ENCODE results near the gene DLG2. TPM values are rescaled to one million over a fixed set of nuclear protein-coding genes. Genes with fewer than 3 reads are reported as not detected.

DLG2 gene
- total and polyA plus RNA-seq, 2 of the 4 experiments (the other 2 are of a cell fraction): 0.31 to 0.36 TPM

DNA sequence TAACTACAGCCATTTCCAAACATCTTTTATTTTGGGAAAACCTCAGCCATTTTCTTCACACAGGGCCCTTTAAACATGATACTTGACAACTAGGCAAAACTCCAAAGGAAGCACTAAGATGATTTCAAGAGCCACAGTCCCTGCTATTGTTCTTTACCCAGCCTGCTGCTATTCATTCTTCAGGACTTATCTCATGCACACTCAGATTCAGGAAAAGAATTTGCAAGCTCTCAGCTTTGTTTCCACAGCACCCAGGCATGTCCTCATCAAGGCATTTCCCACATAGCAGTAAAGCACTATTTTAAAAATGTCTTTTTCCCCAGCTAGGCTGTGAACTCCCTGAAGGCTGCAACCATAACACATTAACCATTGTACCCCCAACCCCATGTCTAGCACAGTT is 1731.6 kb downstream of the DLG2 start:
- CTCF ChIA-PET: no interaction called here
- no peak overlapping the region for H4K5ac ChIP-seq (ENCODE audit: low read depth, low read length)

More for the DNA sequence above, 1731.6 kb downstream of the DLG2 start:
- Histone ChIP-seq H3K36me3 (ENCODE audit: control insufficient read depth, insufficient read depth, low read length) (no peaks in the 10 kb centered on the region), H3K56ac (ENCODE audit: extremely low read depth, insufficient read depth, low read length) (no peak overlapping the region), H3K79me1 (ENCODE audit: low read depth in 1 of 2, low read length in 2 of 2) (no peaks in the 10 kb centered on the region), H4K91ac (ENCODE audit: insufficient read depth, low read depth, low read length) (no peak overlapping the region), H3K9me3 (ENCODE audit: control insufficient read depth, insufficient read depth, low read length) (no peaks in the 10 kb centered on the region), H2BK20ac (ENCODE audit: low read depth, low read length) (no peak overlapping the region), H3K14ac (replicated peaks; ENCODE audit: low read depth, low read length) (no peak overlapping the region), H3K4me1 (ENCODE audit: control insufficient read depth, insufficient read depth, low read length) (no peaks in the 10 kb centered on the region), H2AFZ (replicated peaks; ENCODE audit: low read length, poor library complexity) (no peak overlapping the region), H3K9ac (ENCODE audit: low read depth, low read length) (no peak overlapping the region), H2AK9ac (replicated peaks; ENCODE audit: low read depth, low read length, poor library complexity) (no peak overlapping the region), H2BK120ac (ENCODE audit: low read depth, low read length) (no peak overlapping the region), H3K4me2 (ENCODE audit: low read depth, low read length) (no peak overlapping the region), H4K8ac (ENCODE audit: low read depth in 2 of 2, low read length in 2 of 2) (no peak overlapping the region), H3K9me1 (ENCODE audit: insufficient read depth, low read length) (no peaks in the 10 kb centered on the region), H2BK5ac (ENCODE audit: low read depth, low read length, poor library complexity, severe bottlenecking) (no peak overlapping the region), H2BK15ac (ENCODE audit: low read depth, low read length) (no peak overlapping the region), H2AK5ac (ENCODE audit: low read depth, low read length) (no peak overlapping the region), H3K23ac (ENCODE audit: low read depth, low read length) (no peak overlapping the region), H3K27ac (ENCODE audit: insufficient read depth, low read length) (no peak overlapping the region), H3K18ac (ENCODE audit: low read depth, low read length) (no peak overlapping the region), H3K4me3 (ENCODE audit: insufficient read depth, low read depth, low read length) (no peak overlapping the region), H3K4ac (ENCODE audit: low read depth, low read length) (no peak overlapping the region), H4K20me1 (ENCODE audit: insufficient read depth, low read length) (no peaks in the 10 kb centered on the region), H3K27me3 (ENCODE audit: control insufficient read depth, insufficient read depth, low read length) (no peaks in the 10 kb centered on the region)
- in situ Hi-C loops (cut with MboI; ENCODE audit: low sequenced_read_pairs): no loop called here
- ATAC-seq (ENCODE audit: low read depth) (no peak), DNase-seq (no peak)
- no peak for TF ChIP-seq BHLHE40 (IDR thresholded peaks at IDR 0.05; ENCODE audit: low read depth, low read length)
- TF ChIP-seq, protein P1, sequence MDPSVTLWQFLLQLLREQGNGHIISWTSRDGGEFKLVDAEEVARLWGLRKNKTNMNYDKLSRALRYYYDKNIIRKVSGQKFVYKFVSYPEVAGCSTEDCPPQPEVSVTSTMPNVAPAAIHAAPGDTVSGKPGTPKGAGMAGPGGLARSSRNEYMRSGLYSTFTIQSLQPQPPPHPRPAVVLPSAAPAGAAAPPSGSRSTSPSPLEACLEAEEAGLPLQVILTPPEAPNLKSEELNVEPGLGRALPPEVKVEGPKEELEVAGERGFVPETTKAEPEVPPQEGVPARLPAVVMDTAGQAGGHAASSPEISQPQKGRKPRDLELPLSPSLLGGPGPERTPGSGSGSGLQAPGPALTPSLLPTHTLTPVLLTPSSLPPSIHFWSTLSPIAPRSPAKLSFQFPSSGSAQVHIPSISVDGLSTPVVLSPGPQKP (IDR thresholded peaks at IDR 0.05; ENCODE audit: borderline replicate concordance, low read depth, low read length): no peak
- TF ChIP-seq, protein P2, sequence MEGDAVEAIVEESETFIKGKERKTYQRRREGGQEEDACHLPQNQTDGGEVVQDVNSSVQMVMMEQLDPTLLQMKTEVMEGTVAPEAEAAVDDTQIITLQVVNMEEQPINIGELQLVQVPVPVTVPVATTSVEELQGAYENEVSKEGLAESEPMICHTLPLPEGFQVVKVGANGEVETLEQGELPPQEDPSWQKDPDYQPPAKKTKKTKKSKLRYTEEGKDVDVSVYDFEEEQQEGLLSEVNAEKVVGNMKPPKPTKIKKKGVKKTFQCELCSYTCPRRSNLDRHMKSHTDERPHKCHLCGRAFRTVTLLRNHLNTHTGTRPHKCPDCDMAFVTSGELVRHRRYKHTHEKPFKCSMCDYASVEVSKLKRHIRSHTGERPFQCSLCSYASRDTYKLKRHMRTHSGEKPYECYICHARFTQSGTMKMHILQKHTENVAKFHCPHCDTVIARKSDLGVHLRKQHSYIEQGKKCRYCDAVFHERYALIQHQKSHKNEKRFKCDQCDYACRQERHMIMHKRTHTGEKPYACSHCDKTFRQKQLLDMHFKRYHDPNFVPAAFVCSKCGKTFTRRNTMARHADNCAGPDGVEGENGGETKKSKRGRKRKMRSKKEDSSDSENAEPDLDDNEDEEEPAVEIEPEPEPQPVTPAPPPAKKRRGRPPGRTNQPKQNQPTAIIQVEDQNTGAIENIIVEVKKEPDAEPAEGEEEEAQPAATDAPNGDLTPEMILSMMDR (conservative IDR thresholded peaks at IDR 0.05; ENCODE audit: low read depth, low read length): no peak
- no peak for TF ChIP-seq RAD21 (IDR thresholded peaks at IDR 0.05; ENCODE audit: low read length)
- TF ChIP-seq, protein P3, sequence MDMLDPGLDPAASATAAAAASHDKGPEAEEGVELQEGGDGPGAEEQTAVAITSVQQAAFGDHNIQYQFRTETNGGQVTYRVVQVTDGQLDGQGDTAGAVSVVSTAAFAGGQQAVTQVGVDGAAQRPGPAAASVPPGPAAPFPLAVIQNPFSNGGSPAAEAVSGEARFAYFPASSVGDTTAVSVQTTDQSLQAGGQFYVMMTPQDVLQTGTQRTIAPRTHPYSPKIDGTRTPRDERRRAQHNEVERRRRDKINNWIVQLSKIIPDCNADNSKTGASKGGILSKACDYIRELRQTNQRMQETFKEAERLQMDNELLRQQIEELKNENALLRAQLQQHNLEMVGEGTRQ (IDR thresholded peaks at IDR 0.05; ENCODE audit: low read depth, low read length): no peak
- no peak for TF ChIP-seq CHD1 (IDR thresholded peaks at IDR 0.05; ENCODE audit: low read depth, low read length)
- TF ChIP-seq MXI1 (IDR thresholded peaks at IDR 0.05; ENCODE audit: borderline replicate concordance, low read depth, low read length): no peak
- TF ChIP-seq RFX5 (IDR thresholded peaks at IDR 0.05; ENCODE audit: low read depth, low read length): no peak
- intact Hi-C loops (cut with micrococcal nuclease): no loop called here
- POLR2A ChIA-PET (ENCODE audit: unreplicated experiment): no interaction called here
- dilution Hi-C loops (cut with HindIII; ENCODE audit: low sequenced_read_pairs, unreplicated experiment): no loop called here
- no TSS peak for BruUV-seq (replicated peaks)

Measured in IMR-90 (cell line).